ENCODE results near the gene CEP295NL. TPM values are rescaled to one million over a fixed set of nuclear protein-coding genes. Genes with fewer than 3 reads are reported as not detected.

CEP295NL gene
- total and polyA plus RNA-seq, 10 donors, result 0.03 to 19.3 (median 9.0) TPM

GRCh38 chr17:78934681-78935418 lies 31.8 kb upstream of the CEP295NL start:
- Histone ChIP-seq H3K27me3 (replicated peaks in 1 of 7) (no peaks in the 10 kb centered on the region), H3K9me3 (no peaks in the 10 kb centered on the region), H3K36me3 (no peaks in the 10 kb centered on the region), H3K4me3 (peak overlapping the region in 3 of 8 donors; percentile 0 to 48 (median 11)), H3K27ac (peak overlapping the region; percentile 60 to 89 (median 82)), H3K4me1 (peaks cover 6 to 46% (median 25%) of the 10 kb centered on the region in 6 donors)
- intact Hi-C loops (cut with DNase I; ENCODE audit: low total_unique reads), result no loop called here
- TF ChIP-seq POLR2A (IDR thresholded peaks at IDR 0.05), result no peak
- TF ChIP-seq POLR2AphosphoS5 (IDR thresholded peaks at IDR 0.05), result no peak
- no peak for TF ChIP-seq CTCF (IDR thresholded peaks at IDR 0.05 in 8 of 11, conservative IDR thresholded peaks at IDR 0.05 in 3 of 11)
- WGBS, 5 donors, result 69 to 87% (median 75%) methylated on average over 13 to 19 of the region's 19 CpGs
- DNase-seq, result no peak

GRCh38 chr17:78933959-78934568 lies 31.1 kb upstream of the CEP295NL start:
- WGBS, 5 donors, result 26 to 51% (median 36%) methylated on average over 10 to 16 of the region's 16 CpGs
- H3K4me1 ChIP-seq, result peaks cover 6 to 54% (median 25%) of the 10 kb centered on the region in 6 donors
- no peaks in the 10 kb centered on the region for H3K27me3 ChIP-seq (replicated peaks in 1 of 7)
- no peaks in the 10 kb centered on the region for H3K36me3 ChIP-seq
- no peak for TF ChIP-seq POLR2A (IDR thresholded peaks at IDR 0.05)
- TF ChIP-seq POLR2AphosphoS5 (IDR thresholded peaks at IDR 0.05), result peak; percentile 69 to 82 (median 76)
- TF ChIP-seq CTCF (IDR thresholded peaks at IDR 0.05 in 8 of 11, conservative IDR thresholded peaks at IDR 0.05 in 3 of 11), result no peak
- intact Hi-C loops (cut with DNase I; ENCODE audit: low total_unique reads), result no loop called here
- H3K9me3 ChIP-seq, result no peaks in the 10 kb centered on the region
- H3K27ac ChIP-seq, result peak overlapping the region; percentile 60 to 89 (median 82)
- DNase-seq, result peak; percentile 86
- peak overlapping the region in 5 of 8 donors; percentile 0 to 48 (median 16) for H3K4me3 ChIP-seq

- H3K4me3 ChIP-seq, result peak overlapping the region in 2 of 8 donors; percentile 17 to 48
- TF ChIP-seq POLR2AphosphoS5 (IDR thresholded peaks at IDR 0.05), result peak in 1 of 3 donors; percentile 36
- no peak for TF ChIP-seq POLR2A (IDR thresholded peaks at IDR 0.05)
- peak in 1 of 11 experiments; percentile 3 for TF ChIP-seq CTCF (IDR thresholded peaks at IDR 0.05 in 8 of 11, conservative IDR thresholded peaks at IDR 0.05 in 3 of 11)
- no peaks in the 10 kb centered on the region for H3K9me3 ChIP-seq
- H3K36me3 ChIP-seq, result no peaks in the 10 kb centered on the region
- DNase-seq, result no peak
- peaks cover 6 to 54% (median 25%) of the 10 kb centered on the region in 6 donors for H3K4me1 ChIP-seq
- H3K27ac ChIP-seq, result peak overlapping the region; percentile 60 to 89 (median 82)
- intact Hi-C loops (cut with DNase I; ENCODE audit: low total_unique reads), result no loop called here
- WGBS, 5 donors, result 62 to 73% (median 66%) methylated on average over 18 of the region's 18 CpGs
- H3K27me3 ChIP-seq (replicated peaks in 1 of 7), result no peaks in the 10 kb centered on the region
These were observed 30.3 kb upstream of the CEP295NL start for GRCh38 chr17:78933025-78933958.

Data from spleen (tissue), 11 donors.